Lower leg skin (tissue), 3 donors: ENCODE data around the gene FTCDNL1.

Experiments
- POLR2A ChIP-seq, 2 donors: fragments of 450-650 bp; IDR thresholded peaks; one replicate each; pipeline ENCODE4 v1.6.1; 2016 to 2017; ENCODE audit warnings: antibody characterized with exemption in 2 of 2, mild to moderate bottlenecking in 1 of 2, moderate library complexity in 1 of 2
- TF ChIP-seq, protein P1 (sequence below), 3 donors: fragments of 450-650 bp; IDR thresholded peaks; one replicate each; pipeline ENCODE4 v1.5.1; 2016; ENCODE audit warnings: antibody characterized with exemption in 3 of 3, mild to moderate bottlenecking in 3 of 3, moderate library complexity in 2 of 3

DNA sequence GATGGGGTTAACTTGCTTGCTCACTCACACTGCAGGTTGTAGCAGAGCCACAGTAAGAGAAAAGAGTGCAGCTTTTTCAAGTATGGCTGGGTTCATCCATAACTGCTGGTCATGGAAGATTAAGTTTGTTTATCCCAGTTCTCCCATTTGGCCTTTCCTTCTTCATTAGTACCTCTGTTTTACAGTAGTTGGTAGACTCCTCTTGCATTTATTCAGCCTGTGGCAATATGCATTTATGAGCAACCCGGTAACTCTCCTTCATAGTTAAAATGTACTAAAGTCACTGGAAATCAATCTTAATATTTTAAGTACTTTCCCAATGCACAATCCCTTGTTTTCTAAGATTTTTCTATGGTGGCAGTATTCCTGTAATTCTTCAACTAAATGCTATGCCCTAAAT, 14.0 kb downstream of the FTCDNL1 start:
- TF ChIP-seq, protein P1, sequence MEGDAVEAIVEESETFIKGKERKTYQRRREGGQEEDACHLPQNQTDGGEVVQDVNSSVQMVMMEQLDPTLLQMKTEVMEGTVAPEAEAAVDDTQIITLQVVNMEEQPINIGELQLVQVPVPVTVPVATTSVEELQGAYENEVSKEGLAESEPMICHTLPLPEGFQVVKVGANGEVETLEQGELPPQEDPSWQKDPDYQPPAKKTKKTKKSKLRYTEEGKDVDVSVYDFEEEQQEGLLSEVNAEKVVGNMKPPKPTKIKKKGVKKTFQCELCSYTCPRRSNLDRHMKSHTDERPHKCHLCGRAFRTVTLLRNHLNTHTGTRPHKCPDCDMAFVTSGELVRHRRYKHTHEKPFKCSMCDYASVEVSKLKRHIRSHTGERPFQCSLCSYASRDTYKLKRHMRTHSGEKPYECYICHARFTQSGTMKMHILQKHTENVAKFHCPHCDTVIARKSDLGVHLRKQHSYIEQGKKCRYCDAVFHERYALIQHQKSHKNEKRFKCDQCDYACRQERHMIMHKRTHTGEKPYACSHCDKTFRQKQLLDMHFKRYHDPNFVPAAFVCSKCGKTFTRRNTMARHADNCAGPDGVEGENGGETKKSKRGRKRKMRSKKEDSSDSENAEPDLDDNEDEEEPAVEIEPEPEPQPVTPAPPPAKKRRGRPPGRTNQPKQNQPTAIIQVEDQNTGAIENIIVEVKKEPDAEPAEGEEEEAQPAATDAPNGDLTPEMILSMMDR (IDR thresholded peaks at IDR 0.05): no peak
- TF ChIP-seq POLR2A (IDR thresholded peaks at IDR 0.05): no peak
